H1 (cell line): ENCODE measurements around the gene DNAJC17. TPM values are rescaled to one million over a fixed set of nuclear protein-coding genes. Genes with fewer than 3 reads are reported as not detected.

Source experiments
- CTCF ChIA-PET: fragments of 300-600 bp; sonication (Branson Sonifier 250); formaldehyde crosslinking; loops from one replicate; lab custom pipeline; 2021; ENCODE audit not compliant: partially characterized antibody; lab: Charles Lee
- POLR2A ChIA-PET: fragments of 300-600 bp; sonication (Branson Sonifier 250); formaldehyde crosslinking; loops from one replicate; lab custom pipeline; 2021; ENCODE audit warnings: inconsistent platforms; ENCODE audit not compliant: partially characterized antibody; lab: Charles Lee
- DNase-seq, 2 experiments: peaks; one replicate each; pipeline versions ENCODE4 v3.0.0 to v3.0.0-alpha.2; 2010 to 2022; ENCODE audit warnings: low spot score in 2 of 2, low read depth in 1 of 2, mixed read lengths in 1 of 2
- FAIRE-seq: peaks from 2 replicates; lab custom pipeline; 2011; peaks lifted over from hg19 to GRCh38; lab: Jason Lieb, UNC
- H2AFZ ChIP-seq: 2 replicates; pipeline ENCODE4 v1.8.1; 2012; ENCODE audit warnings: low read length, inconsistent platforms
- H2AK5ac ChIP-seq: 2 replicates; pipeline ENCODE4 v1.6.1; 2013; ENCODE audit warnings: low read depth, low read length
- H2BK120ac ChIP-seq: replicated peaks from 2 replicates; pipeline ENCODE3; 2013; ENCODE audit warnings: low read depth, low read length, inconsistent platforms
- H2BK12ac ChIP-seq: 2 replicates; pipeline ENCODE4 v1.6.1; 2013; ENCODE audit warnings: low read depth, low read length
- H2BK15ac ChIP-seq: 2 replicates; pipeline ENCODE4 v1.6.1; 2013; ENCODE audit warnings: low read length
- H2BK20ac ChIP-seq: 2 replicates; pipeline ENCODE4 v1.6.1; 2013; ENCODE audit warnings: low read length
- H2BK5ac ChIP-seq: 2 replicates; pipeline ENCODE4 v1.6.1; 2013; ENCODE audit warnings: low read depth, low read length
- H3K14ac ChIP-seq: 2 replicates; pipeline ENCODE4 v1.6.1; 2013; ENCODE audit warnings: inconsistent platforms; ENCODE audit not compliant: insufficient read length
- H3K18ac ChIP-seq: 2 replicates; pipeline ENCODE4 v1.6.1; 2013; ENCODE audit warnings: low read length; ENCODE audit errors: extremely low read depth
- H3K23ac ChIP-seq: 2 replicates; pipeline ENCODE4 v1.6.1; 2013; ENCODE audit warnings: inconsistent platforms; ENCODE audit not compliant: insufficient read length
- H3K23me2 ChIP-seq: 2 replicates; pipeline ENCODE4 v1.6.1; 2013; ENCODE audit warnings: low read depth, low read length
- H3K27ac ChIP-seq: 2 replicates; pipeline ENCODE4 v1.6.1; 2011; ENCODE audit warnings: low read depth, low read length, inconsistent platforms
- H3K27me3 ChIP-seq, 4 experiments: replicated peaks in 1 of 4; 1 replicate in 1 of 4; 2 replicates in 3 of 4; pipeline versions ENCODE4 v1.6.1 to v1.8.1; 2011 to 2013; ENCODE audit warnings: low read length in 3 of 4, mild to moderate bottlenecking in 3 of 4, inconsistent platforms in 2 of 4, mixed read lengths in 2 of 4, moderate library complexity in 1 of 4; ENCODE audit not compliant: control insufficient read depth in 3 of 4, insufficient read depth in 3 of 4; ENCODE audit errors: extremely low read depth in 1 of 4
- H3K36me3 ChIP-seq, 4 experiments: 2 replicates each; pipeline versions ENCODE4 v1.6.1 to v1.8.1; 2011 to 2013; ENCODE audit warnings: mild to moderate bottlenecking in 4 of 4, low read length in 3 of 4, moderate library complexity in 2 of 4, control low read depth in 1 of 4, inconsistent platforms in 1 of 4; ENCODE audit not compliant: insufficient read depth in 4 of 4, control insufficient read depth in 2 of 4
- H3K4ac ChIP-seq: replicated peaks from 2 replicates; pipeline ENCODE3; 2013; ENCODE audit warnings: low read length, low read depth, mixed read lengths, inconsistent platforms; ENCODE audit not compliant: insufficient read length
- H3K4me1 ChIP-seq, 4 experiments: replicated peaks in 1 of 4; 1 replicate in 1 of 4; 2 replicates in 3 of 4; pipeline versions ENCODE4 v1.6.1 to v1.8.1; 2011 to 2013; ENCODE audit warnings: low read length in 3 of 4, inconsistent platforms in 2 of 4, mixed read lengths in 1 of 4; ENCODE audit not compliant: insufficient read depth in 4 of 4, control insufficient read depth in 3 of 4
- H3K4me2 ChIP-seq, 2 experiments: 2 replicates each; pipeline versions ENCODE4 v1.6.1 to v1.8.1; 2011 to 2013; ENCODE audit warnings: low read depth in 2 of 2, low read length in 2 of 2, control low read depth in 1 of 2, inconsistent platforms in 1 of 2, mild to moderate bottlenecking in 1 of 2; ENCODE audit not compliant: insufficient read depth in 1 of 2
- H3K4me3 ChIP-seq, 4 experiments: fragments of 200-600, 300-600 bp in 1 of 4; sonication (generic), shearing (Covaris generic), sonication (Bioruptor Twin) in 1 of 4; 2 replicates each; pipeline versions ENCODE4 v1.5.1 to v1.8.1; 2011 to 2016; ENCODE audit warnings: low read length in 4 of 4, low read depth in 3 of 4, control low read depth in 2 of 4, inconsistent platforms in 2 of 4, mild to moderate bottlenecking in 2 of 4, mixed read lengths in 1 of 4, moderate library complexity in 1 of 4; ENCODE audit not compliant: insufficient read depth in 2 of 4; ENCODE audit errors: extremely low read depth in 1 of 4
- H3K56ac ChIP-seq: replicated peaks from 2 replicates; pipeline ENCODE3; 2013; ENCODE audit warnings: low read depth, mild to moderate bottlenecking, mixed read lengths, low read length, inconsistent platforms; ENCODE audit not compliant: insufficient read length
- H3K79me1 ChIP-seq: 2 replicates; pipeline ENCODE4 v1.6.1; 2013; ENCODE audit warnings: low read depth, low read length, control low read depth
- H3K79me2 ChIP-seq, 2 experiments: 2 replicates each; pipeline versions ENCODE4 v1.6.1 to v1.8.1; 2012 to 2013; ENCODE audit warnings: low read length in 2 of 2, mild to moderate bottlenecking in 2 of 2, inconsistent platforms in 1 of 2; ENCODE audit not compliant: insufficient read depth in 2 of 2, control insufficient read depth in 1 of 2
- H3K9ac ChIP-seq, 4 experiments: replicated peaks in 1 of 4; 1 replicate in 1 of 4; 2 replicates in 3 of 4; pipeline versions ENCODE4 v1.6.1 to v1.8.1; 2011 to 2013; ENCODE audit warnings: low read depth in 3 of 4, low read length in 3 of 4, control low read depth in 2 of 4, mild to moderate bottlenecking in 2 of 4, moderate library complexity in 2 of 4, inconsistent platforms in 1 of 4; ENCODE audit errors: extremely low read depth in 1 of 4
- H3K9me3 ChIP-seq, 2 experiments: 2 replicates each; pipeline versions ENCODE4 v1.6.1 to v1.8.1; 2012 to 2013; ENCODE audit warnings: mild to moderate bottlenecking in 2 of 2, moderate library complexity in 2 of 2, control low read depth in 1 of 2, inconsistent platforms in 1 of 2, low read depth in 1 of 2, low read length in 1 of 2, mixed read lengths in 1 of 2; ENCODE audit not compliant: insufficient read depth in 2 of 2
- H4K20me1 ChIP-seq, 2 experiments: replicated peaks in 1 of 2; 2 replicates each; pipeline versions ENCODE3 to v1.8.1; 2011 to 2013; ENCODE audit warnings: inconsistent platforms in 2 of 2, low read length in 2 of 2, mild to moderate bottlenecking in 1 of 2; ENCODE audit not compliant: insufficient read depth in 2 of 2, control insufficient read depth in 1 of 2
- H4K5ac ChIP-seq: 2 replicates; pipeline ENCODE4 v1.6.1; 2013; ENCODE audit warnings: low read length, low read depth, mixed read lengths, inconsistent platforms; ENCODE audit not compliant: insufficient read length
- H4K8ac ChIP-seq: 2 replicates; pipeline ENCODE4 v1.8.0; 2013; ENCODE audit warnings: mild to moderate bottlenecking, moderate library complexity, low read length, inconsistent platforms; ENCODE audit not compliant: insufficient read depth; ENCODE audit errors: extremely low read depth
- H4K91ac ChIP-seq: replicated peaks from 2 replicates; pipeline ENCODE3; 2013; ENCODE audit warnings: low read length, mixed read lengths, inconsistent platforms; ENCODE audit not compliant: insufficient read length
- CBX8 ChIP-seq: fragments of 300-800, 300-1000 bp; sonication (generic); IDR thresholded peaks from 2 replicates; pipeline ENCODE4 v1.7.1; 2016; ENCODE audit warnings: low read depth, low read length, borderline replicate concordance
- NRF1 ChIP-seq: IDR thresholded peaks from 2 replicates; pipeline ENCODE4 v1.6.1; 2011; ENCODE audit warnings: mild to moderate bottlenecking, low read depth, low read length, improper control_type of control experiment
- RAD21 ChIP-seq, 2 experiments: IDR thresholded peaks in 1 of 2; conservative IDR thresholded peaks in 1 of 2; 2 replicates each; pipeline ENCODE4 v1.6.1; 2011; ENCODE audit warnings: low read depth in 2 of 2, low read length in 2 of 2, improper control_type of control experiment in 1 of 2, inconsistent platforms in 1 of 2, mild to moderate bottlenecking in 1 of 2, moderate library complexity in 1 of 2
- SP2 ChIP-seq: IDR thresholded peaks from 2 replicates; pipeline ENCODE4 v1.6.1; 2012; ENCODE audit warnings: mild to moderate bottlenecking, low read length, inconsistent platforms
- YY1 ChIP-seq: IDR thresholded peaks from 2 replicates; pipeline ENCODE4 v1.6.1; 2011; ENCODE audit warnings: low read depth, mild to moderate bottlenecking, low read length
- WGBS, 2 experiments: shearing (Covaris generic) in 1 of 2; methylation state at CpG; one replicate each; pipeline versions ENCODE4 v1.1.6 to v1.1.7; 2013 to 2015; ENCODE audit warnings: low lambda C conversion rate in 2 of 2, mixed read lengths in 2 of 2, inconsistent platforms in 1 of 2, low coverage in 1 of 2, missing lambda C conversion rate in 1 of 2; ENCODE audit not compliant: insufficient replicate concordance in 2 of 2, insufficient coverage in 1 of 2, insufficient read length in 1 of 2; ENCODE audit errors: extremely low coverage in 1 of 2, missing lambda C conversion rate in 1 of 2; 5-methylcytosine and 5-hydroxymethylcytosine counted together
- polyA plus RNA-seq, 7 experiments: library from polyadenylated mRNA; depleted of rRNA in 3 of 7; stranded (reverse) in 5 of 7; unstranded in 2 of 7; fragments of >200 nt in 5 of 7; fragments of 200-250 nt in 2 of 7; gene quantifications; 1 replicate in 5 of 7; 2 replicates in 1 of 7; 4 replicates in 1 of 7; pipeline versions ENCODE4 v1.2.1 to v1.2.3, GENCODE V29; 2011 to 2013; ENCODE audit warnings: missing spikeins in 2 of 7, mixed read lengths in 2 of 7
- total RNA-seq: library from RNA; stranded (reverse); fragmentation: NEBNext Ultra II Directional; extraction: Animal tissue kit (Norgen Biotek cat#: 25700); gene quantifications from 2 replicates; pipeline ENCODE4 v1.2.1, GENCODE V29; 2021

DNAJC17 gene
- total and polyA plus RNA-seq, 2 of the 8 experiments (the other 6 are each of a cell fraction or from before 2014, with no cell fraction given), result 39.5 to 45.4 TPM

DNA sequence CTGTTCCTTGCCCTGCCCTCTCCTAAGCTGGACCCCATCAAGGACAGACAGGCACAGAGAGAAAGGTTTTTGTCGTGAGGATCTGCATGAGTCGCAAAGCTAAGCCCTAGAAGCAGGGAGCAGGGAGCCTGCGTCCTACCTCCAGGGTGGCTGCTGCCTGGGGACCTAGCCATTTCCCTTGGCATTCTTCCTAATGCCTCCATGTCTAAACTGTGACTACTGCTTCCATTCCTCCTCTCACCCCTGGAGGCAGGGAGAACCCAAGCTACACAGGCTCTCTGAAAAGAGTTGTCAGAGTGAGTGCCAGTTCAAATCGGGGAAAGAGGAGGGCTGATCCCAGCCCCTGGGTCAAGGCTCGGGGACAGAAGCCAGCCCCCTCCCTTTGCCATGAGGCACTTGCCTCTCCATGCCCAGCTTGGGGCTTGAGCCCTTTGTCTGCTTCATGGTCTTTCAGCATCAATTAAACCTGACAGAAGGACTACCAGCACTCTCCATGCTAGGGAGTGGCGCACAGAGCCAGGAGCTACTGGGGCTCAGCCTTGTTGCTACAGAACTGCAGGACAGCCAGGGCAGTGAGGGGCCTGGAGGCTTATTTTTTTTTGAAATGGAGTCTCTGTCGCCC is 41.0 kb downstream of the DNAJC17 start:
- no peaks in the 10 kb centered on the region for H3K36me3 ChIP-seq
- no peak overlapping the region for H3K23ac ChIP-seq
- H4K5ac ChIP-seq, result no peak overlapping the region
- H3K9me3 ChIP-seq, result no peaks in the 10 kb centered on the region
- peaks cover 0 to 2% of the 10 kb centered on the region in 2 experiments for H4K20me1 ChIP-seq
- FAIRE-seq (no peak), DNase-seq (no peak)
- H3K4me1 ChIP-seq, result peaks cover 6 to 30% (median 19%) of the 10 kb centered on the region in 4 experiments
- peak overlapping the region; percentile 44 to 65; a peak in 2 of 4 replicates for H3K4me2 ChIP-seq
- WGBS, 2 experiments, result 85% methylated on average over 7 of the region's 7 CpGs; no CpG with 5 or more reads in 1 of the 2 experiments
- 0 out of 2 replicates have a peak overlapping the region, but pooled peaks have one; percentile 13 for H2BK20ac ChIP-seq
- H3K56ac ChIP-seq, result no peak overlapping the region
- POLR2A ChIA-PET, result interaction anchor here (0.9 to 2.0 kb wide), 9 partner anchors 10 to 128 kb away, joined by 3 to 9 read pairs (median 4); partner anchors contain the start of gene SPINT1
- H2AFZ ChIP-seq, result no peak overlapping the region
- no peak overlapping the region for H2BK15ac ChIP-seq
- H3K27ac ChIP-seq, result no peak overlapping the region
- peak overlapping the region; percentile 66; the same call in 1 of the 2 replicates for H2BK5ac ChIP-seq
- H4K91ac ChIP-seq, result peak overlapping the region; percentile 49
- H2BK12ac ChIP-seq, result peak overlapping the region; percentile 84; the same call in 1 of the 2 replicates
- H3K27me3 ChIP-seq, result peaks cover 0 to 7% (median 3%) of the 10 kb centered on the region in 4 experiments; a peak in 5 of 7 replicates
- H3K4ac ChIP-seq, result no peak overlapping the region
- no peak overlapping the region for H3K4me3 ChIP-seq
- peaks cover 14% of the 10 kb centered on the region; the same call in 1 of the 2 replicates for H3K23me2 ChIP-seq
- no peak overlapping the region for H3K9ac ChIP-seq
- TF ChIP-seq NRF1, result no peak
- TF ChIP-seq CBX8, result no peak
- no peak for TF ChIP-seq YY1
- no peak for TF ChIP-seq RAD21 (IDR thresholded peaks at IDR 0.05 in 1 of 2, conservative IDR thresholded peaks at IDR 0.05 in 1 of 2; ENCODE audit: low read depth in 2 of 2, low read length in 2 of 2)
- TF ChIP-seq SP2, result no peak
- TF ChIP-seq, all 59 proteins: peak for 0
- Histone ChIP-seq H3K14ac (no peak overlapping the region), H2BK120ac (no peak overlapping the region), H3K79me1 (no peaks in the 10 kb centered on the region; the same call in 1 of the 2 replicates), H3K18ac (no peak overlapping the region), H2AK5ac (no peak overlapping the region), H3K79me2 (no peaks in the 10 kb centered on the region), H4K8ac (0 out of 2 replicates have a peak overlapping the region, but pooled peaks have one; percentile 4)
- CTCF ChIA-PET, result interaction anchor here (0.6 to 15.3 kb wide), 14 partner anchors 10 to 727 kb away, joined by 3 to 184 read pairs (median 6); partner anchors contain the start of gene VPS18
